ENCODE data around the gene CLN3. TPM values are rescaled to one million over a fixed set of nuclear protein-coding genes. Genes with fewer than 3 reads are reported as not detected.
A peak's percentile ranks its signal among the peaks of the same experiment; 100 is the strongest.

The CLN3 gene
- total and polyA plus RNA-seq, 2 of the 13 experiments (the other 11 are each of a cell fraction or from before 2014, with no cell fraction given) = 23.4 to 46.8 TPM

DNA sequence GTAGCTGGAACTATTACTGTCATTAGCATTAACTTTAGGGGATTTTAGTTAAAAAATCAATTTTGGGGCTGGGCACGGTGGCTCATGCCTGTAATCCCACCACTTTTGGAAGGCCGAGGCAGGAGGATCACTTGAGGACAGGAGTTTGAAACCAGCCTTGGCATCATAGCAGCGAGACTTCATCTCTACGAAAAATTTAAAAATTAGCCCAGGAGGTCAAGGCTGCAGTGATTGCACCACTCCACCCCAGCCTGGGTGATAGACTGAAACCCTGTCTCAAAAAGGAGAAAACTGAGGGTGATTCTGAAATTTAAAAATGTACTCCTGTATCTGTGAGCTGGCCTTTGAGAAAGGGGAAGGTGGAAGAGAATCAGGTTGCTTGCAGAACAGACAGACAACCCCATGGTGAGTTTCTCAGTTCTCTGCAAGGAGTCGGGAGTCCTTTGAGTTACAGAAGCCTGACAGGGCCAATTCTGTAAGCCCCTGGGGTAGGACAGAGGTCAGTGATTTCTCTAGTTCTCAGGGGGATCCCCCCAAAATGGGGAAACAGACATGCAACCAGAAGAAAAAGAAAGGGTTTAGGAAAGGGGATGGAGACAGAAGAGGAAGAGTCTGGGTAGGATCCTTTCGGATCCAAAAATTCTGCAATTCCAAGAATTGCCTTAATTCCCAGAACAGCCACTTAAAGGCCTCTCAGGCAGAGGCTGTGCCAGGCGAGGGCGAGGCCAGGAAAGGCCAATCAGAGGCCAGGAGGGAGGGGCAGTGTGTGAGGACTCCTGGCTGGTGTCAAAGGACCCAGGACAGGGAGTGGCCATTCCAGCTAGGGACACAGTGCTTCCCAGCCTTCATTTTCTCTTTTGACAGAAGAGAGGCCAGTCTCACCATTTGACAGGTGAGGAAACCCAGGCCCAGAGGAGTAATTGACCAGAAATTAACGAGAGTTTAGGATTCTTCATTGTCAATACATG, 40.2 kb upstream of the CLN3 start (continued):
- TF ChIP-seq, protein P1, sequence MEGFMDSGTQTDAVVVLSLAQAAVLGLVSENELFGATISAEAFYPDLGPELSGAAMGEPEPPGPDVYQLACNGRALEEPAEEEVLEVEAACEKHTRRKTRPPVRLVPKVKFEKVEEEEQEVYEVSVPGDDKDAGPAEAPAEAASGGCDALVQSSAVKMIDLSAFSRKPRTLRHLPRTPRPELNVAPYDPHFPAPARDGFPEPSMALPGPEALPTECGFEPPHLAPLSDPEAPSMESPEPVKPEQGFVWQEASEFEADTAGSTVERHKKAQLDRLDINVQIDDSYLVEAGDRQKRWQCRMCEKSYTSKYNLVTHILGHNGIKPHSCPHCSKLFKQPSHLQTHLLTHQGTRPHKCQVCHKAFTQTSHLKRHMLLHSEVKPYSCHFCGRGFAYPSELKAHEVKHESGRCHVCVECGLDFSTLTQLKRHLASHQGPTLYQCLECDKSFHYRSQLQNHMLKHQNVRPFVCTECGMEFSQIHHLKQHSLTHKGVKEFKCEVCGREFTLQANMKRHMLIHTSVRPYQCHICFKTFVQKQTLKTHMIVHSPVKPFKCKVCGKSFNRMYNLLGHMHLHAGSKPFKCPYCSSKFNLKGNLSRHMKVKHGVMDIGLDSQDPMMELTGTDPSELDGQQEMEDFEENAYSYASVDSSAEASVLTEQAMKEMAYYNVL (CRISPR knock-in tag; IDR thresholded peaks at IDR 0.05; ENCODE audit: borderline replicate concordance) = peak; percentile 22; the same call in 1 of the 2 replicates
- TF ChIP-seq AGO2 (optimal IDR thresholded peaks at IDR 0.05; ENCODE audit: low read depth, low read length) (no peak), POLR2G (IDR thresholded peaks at IDR 0.05; ENCODE audit: low read depth, low read length) (peak; percentile 41; the same call in 1 of the 2 replicates), MAF1 (CRISPR knock-in tag; IDR thresholded peaks at IDR 0.05; ENCODE audit: borderline replicate concordance) (no peak), ZSCAN25 (CRISPR knock-in tag; IDR thresholded peaks at IDR 0.05) (no peak), ZBTB1 (CRISPR knock-in tag; IDR thresholded peaks at IDR 0.05; ENCODE audit: borderline replicate concordance) (no peak), ZNF577 (CRISPR knock-in tag; IDR thresholded peaks at IDR 0.05; ENCODE audit: borderline replicate concordance, low read depth) (no peak), KDM5B (CRISPR knock-in tag; IDR thresholded peaks at IDR 0.05; ENCODE audit: borderline replicate concordance) (peak; percentile 26; the same call in 1 of the 2 replicates), IRF2 (CRISPR knock-in tag; IDR thresholded peaks at IDR 0.05) (peak; percentile 62; the same call in 1 of the 2 replicates), HMGA1 (CRISPR knock-in tag; conservative IDR thresholded peaks at IDR 0.05) (no peak), ZNF547 (CRISPR knock-in tag; IDR thresholded peaks at IDR 0.05) (no peak), NKX3-1 (CRISPR knock-in tag; IDR thresholded peaks at IDR 0.05) (peak; percentile 24; the same call in 1 of the 2 replicates), KDM2A (CRISPR knock-in tag; IDR thresholded peaks at IDR 0.05; ENCODE audit: borderline replicate concordance, low read depth) (no peak), NR2F1 (CRISPR knock-in tag; IDR thresholded peaks at IDR 0.05) (peak in 1 of 2 experiments; percentile 36; a peak in 1 of 4 replicates), ZNF83 (CRISPR knock-in tag; IDR thresholded peaks at IDR 0.05; ENCODE audit: borderline replicate concordance) (no peak), ETV5 (CRISPR knock-in tag; IDR thresholded peaks at IDR 0.05; ENCODE audit: borderline replicate concordance) (0 out of 2 replicates have a peak, but pooled peaks have one; percentile 7)
- TF ChIP-seq, protein P2, sequence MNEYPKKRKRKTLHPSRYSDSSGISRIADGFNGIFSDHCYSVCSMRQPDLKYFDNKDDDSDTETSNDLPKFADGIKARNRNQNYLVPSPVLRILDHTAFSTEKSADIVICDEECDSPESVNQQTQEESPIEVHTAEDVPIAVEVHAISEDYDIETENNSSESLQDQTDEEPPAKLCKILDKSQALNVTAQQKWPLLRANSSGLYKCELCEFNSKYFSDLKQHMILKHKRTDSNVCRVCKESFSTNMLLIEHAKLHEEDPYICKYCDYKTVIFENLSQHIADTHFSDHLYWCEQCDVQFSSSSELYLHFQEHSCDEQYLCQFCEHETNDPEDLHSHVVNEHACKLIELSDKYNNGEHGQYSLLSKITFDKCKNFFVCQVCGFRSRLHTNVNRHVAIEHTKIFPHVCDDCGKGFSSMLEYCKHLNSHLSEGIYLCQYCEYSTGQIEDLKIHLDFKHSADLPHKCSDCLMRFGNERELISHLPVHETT (CRISPR knock-in tag; conservative IDR thresholded peaks at IDR 0.05) = no peak
- TF ChIP-seq, protein P3, sequence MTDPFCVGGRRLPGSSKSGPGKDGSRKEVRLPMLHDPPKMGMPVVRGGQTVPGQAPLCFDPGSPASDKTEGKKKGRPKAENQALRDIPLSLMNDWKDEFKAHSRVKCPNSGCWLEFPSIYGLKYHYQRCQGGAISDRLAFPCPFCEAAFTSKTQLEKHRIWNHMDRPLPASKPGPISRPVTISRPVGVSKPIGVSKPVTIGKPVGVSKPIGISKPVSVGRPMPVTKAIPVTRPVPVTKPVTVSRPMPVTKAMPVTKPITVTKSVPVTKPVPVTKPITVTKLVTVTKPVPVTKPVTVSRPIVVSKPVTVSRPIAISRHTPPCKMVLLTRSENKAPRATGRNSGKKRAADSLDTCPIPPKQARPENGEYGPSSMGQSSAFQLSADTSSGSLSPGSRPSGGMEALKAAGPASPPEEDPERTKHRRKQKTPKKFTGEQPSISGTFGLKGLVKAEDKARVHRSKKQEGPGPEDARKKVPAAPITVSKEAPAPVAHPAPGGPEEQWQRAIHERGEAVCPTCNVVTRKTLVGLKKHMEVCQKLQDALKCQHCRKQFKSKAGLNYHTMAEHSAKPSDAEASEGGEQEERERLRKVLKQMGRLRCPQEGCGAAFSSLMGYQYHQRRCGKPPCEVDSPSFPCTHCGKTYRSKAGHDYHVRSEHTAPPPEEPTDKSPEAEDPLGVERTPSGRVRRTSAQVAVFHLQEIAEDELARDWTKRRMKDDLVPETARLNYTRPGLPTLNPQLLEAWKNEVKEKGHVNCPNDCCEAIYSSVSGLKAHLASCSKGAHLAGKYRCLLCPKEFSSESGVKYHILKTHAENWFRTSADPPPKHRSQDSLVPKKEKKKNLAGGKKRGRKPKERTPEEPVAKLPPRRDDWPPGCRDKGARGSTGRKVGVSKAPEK (CRISPR knock-in tag; IDR thresholded peaks at IDR 0.05; ENCODE audit: borderline replicate concordance) = 0 out of 2 replicates have a peak, but pooled peaks have one; percentile 22
- TF ChIP-seq, protein P4, sequence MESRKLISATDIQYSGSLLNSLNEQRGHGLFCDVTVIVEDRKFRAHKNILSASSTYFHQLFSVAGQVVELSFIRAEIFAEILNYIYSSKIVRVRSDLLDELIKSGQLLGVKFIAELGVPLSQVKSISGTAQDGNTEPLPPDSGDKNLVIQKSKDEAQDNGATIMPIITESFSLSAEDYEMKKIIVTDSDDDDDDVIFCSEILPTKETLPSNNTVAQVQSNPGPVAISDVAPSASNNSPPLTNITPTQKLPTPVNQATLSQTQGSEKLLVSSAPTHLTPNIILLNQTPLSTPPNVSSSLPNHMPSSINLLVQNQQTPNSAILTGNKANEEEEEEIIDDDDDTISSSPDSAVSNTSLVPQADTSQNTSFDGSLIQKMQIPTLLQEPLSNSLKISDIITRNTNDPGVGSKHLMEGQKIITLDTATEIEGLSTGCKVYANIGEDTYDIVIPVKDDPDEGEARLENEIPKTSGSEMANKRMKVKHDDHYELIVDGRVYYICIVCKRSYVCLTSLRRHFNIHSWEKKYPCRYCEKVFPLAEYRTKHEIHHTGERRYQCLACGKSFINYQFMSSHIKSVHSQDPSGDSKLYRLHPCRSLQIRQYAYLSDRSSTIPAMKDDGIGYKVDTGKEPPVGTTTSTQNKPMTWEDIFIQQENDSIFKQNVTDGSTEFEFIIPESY (CRISPR knock-in tag; IDR thresholded peaks at IDR 0.05) = no peak

All from HepG2 (cell line).